SK-N-SH (cell line): ENCODE data around the gene UBE3B.

Experiments
- EP300 ChIP-seq, 2 experiments: IDR thresholded peaks; 2 replicates each; pipeline versions ENCODE4 v1.4.0 to v1.6.1; 2012; ENCODE audit warnings: borderline replicate concordance in 1 of 2, low read depth in 1 of 2, low read length in 1 of 2
- EZH2phosphoT487 ChIP-seq: fragments of 200-600 bp; sonication (generic); IDR thresholded peaks from 2 replicates; pipeline ENCODE4 v1.6.1; 2017; ENCODE audit warnings: low read depth, mixed run types, mild to moderate bottlenecking, antibody characterized with exemption, moderate library complexity, borderline replicate concordance
- FOSL2 ChIP-seq: IDR thresholded peaks from 2 replicates; pipeline ENCODE4 v1.4.0; 2012; ENCODE audit warnings: low read depth, mild to moderate bottlenecking, moderate library complexity, borderline replicate concordance
- MAX ChIP-seq: IDR thresholded peaks from 2 replicates; pipeline ENCODE4 v1.4.0; 2012; ENCODE audit warnings: low read depth
- MEF2A ChIP-seq: IDR thresholded peaks from 2 replicates; pipeline ENCODE4 v1.4.0; 2012; ENCODE audit warnings: low read depth, borderline replicate concordance
- POLR2AphosphoS5 ChIP-seq: IDR thresholded peaks from 2 replicates; pipeline ENCODE4 v1.6.1; 2012; ENCODE audit warnings: low read depth, low read length
- RAD21 ChIP-seq: IDR thresholded peaks from 2 replicates; pipeline ENCODE4 v1.6.1; 2012; ENCODE audit warnings: mild to moderate bottlenecking, low read length
- RFX5 ChIP-seq: IDR thresholded peaks from 2 replicates; pipeline ENCODE4 v1.6.1; 2012; ENCODE audit warnings: mild to moderate bottlenecking, improper control_type of control experiment, low read length
- SIN3A ChIP-seq: IDR thresholded peaks from 2 replicates; pipeline ENCODE4 v1.6.1; 2012; ENCODE audit warnings: low read depth, mild to moderate bottlenecking, low read length, moderate library complexity, borderline replicate concordance
- TAF1 ChIP-seq: IDR thresholded peaks from 2 replicates; pipeline ENCODE4 v1.6.1; 2012; ENCODE audit warnings: low read depth, mild to moderate bottlenecking, low read length, moderate library complexity, borderline replicate concordance
- USF1 ChIP-seq: IDR thresholded peaks from 2 replicates; pipeline ENCODE4 v1.4.0; 2012; ENCODE audit warnings: low read depth, borderline replicate concordance
- TF ChIP-seq, protein P1 (sequence below): IDR thresholded peaks from 2 replicates; pipeline ENCODE4 v1.4.0; 2012; ENCODE audit warnings: low read depth, borderline replicate concordance
- TF ChIP-seq, protein P2 (sequence below): fragments of 200-600 bp; sonication (generic); IDR thresholded peaks from 2 replicates; pipeline ENCODE4 v1.6.1; 2017; ENCODE audit warnings: antibody characterized with exemption, mild to moderate bottlenecking, moderate library complexity

GRCh38 chr12:109542876-109543275 is 65.4 kb downstream of the UBE3B start:
- TF ChIP-seq, protein P1, sequence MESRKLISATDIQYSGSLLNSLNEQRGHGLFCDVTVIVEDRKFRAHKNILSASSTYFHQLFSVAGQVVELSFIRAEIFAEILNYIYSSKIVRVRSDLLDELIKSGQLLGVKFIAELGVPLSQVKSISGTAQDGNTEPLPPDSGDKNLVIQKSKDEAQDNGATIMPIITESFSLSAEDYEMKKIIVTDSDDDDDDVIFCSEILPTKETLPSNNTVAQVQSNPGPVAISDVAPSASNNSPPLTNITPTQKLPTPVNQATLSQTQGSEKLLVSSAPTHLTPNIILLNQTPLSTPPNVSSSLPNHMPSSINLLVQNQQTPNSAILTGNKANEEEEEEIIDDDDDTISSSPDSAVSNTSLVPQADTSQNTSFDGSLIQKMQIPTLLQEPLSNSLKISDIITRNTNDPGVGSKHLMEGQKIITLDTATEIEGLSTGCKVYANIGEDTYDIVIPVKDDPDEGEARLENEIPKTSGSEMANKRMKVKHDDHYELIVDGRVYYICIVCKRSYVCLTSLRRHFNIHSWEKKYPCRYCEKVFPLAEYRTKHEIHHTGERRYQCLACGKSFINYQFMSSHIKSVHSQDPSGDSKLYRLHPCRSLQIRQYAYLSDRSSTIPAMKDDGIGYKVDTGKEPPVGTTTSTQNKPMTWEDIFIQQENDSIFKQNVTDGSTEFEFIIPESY: no peak
- TF ChIP-seq, protein P2, sequence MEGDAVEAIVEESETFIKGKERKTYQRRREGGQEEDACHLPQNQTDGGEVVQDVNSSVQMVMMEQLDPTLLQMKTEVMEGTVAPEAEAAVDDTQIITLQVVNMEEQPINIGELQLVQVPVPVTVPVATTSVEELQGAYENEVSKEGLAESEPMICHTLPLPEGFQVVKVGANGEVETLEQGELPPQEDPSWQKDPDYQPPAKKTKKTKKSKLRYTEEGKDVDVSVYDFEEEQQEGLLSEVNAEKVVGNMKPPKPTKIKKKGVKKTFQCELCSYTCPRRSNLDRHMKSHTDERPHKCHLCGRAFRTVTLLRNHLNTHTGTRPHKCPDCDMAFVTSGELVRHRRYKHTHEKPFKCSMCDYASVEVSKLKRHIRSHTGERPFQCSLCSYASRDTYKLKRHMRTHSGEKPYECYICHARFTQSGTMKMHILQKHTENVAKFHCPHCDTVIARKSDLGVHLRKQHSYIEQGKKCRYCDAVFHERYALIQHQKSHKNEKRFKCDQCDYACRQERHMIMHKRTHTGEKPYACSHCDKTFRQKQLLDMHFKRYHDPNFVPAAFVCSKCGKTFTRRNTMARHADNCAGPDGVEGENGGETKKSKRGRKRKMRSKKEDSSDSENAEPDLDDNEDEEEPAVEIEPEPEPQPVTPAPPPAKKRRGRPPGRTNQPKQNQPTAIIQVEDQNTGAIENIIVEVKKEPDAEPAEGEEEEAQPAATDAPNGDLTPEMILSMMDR: no peak
- no peak for TF ChIP-seq EP300 (IDR thresholded peaks at IDR 0.05; ENCODE audit: borderline replicate concordance in 1 of 2, low read depth in 1 of 2, low read length in 1 of 2)
- TF ChIP-seq TAF1: no peak
- no peak for TF ChIP-seq MAX
- no peak for TF ChIP-seq FOSL2
- no peak for TF ChIP-seq RAD21
- no peak for TF ChIP-seq EZH2phosphoT487
- TF ChIP-seq USF1: no peak
- TF ChIP-seq SIN3A: no peak
- TF ChIP-seq POLR2AphosphoS5: no peak
- TF ChIP-seq RFX5: no peak
- no peak for TF ChIP-seq MEF2A
